Stimulated activated CD4-positive, alpha-beta T cell treated with anti-CD3 and anti-CD28 coated beads, Interleukin-1b, Interleukin-23, amount 100 ng/mL, for 48 hours (primary cell): ENCODE results near the gene CLEC20A.
"Not testable (repeated sequence)": the region's sequence is repeated elsewhere in the genome, so short reads cannot be mapped to it uniquely, and the experiment has no call there.

ENCODE experiments used
- DNase-seq: peaks from one replicate; pipeline ENCODE4 v3.0.0-alpha.2; 2020

Gene CLEC20A

GRCh38 chr1:178528953-178529335 lies 32.2 kb upstream of the CLEC20A start:
- DNase-seq = no peak

DNA sequence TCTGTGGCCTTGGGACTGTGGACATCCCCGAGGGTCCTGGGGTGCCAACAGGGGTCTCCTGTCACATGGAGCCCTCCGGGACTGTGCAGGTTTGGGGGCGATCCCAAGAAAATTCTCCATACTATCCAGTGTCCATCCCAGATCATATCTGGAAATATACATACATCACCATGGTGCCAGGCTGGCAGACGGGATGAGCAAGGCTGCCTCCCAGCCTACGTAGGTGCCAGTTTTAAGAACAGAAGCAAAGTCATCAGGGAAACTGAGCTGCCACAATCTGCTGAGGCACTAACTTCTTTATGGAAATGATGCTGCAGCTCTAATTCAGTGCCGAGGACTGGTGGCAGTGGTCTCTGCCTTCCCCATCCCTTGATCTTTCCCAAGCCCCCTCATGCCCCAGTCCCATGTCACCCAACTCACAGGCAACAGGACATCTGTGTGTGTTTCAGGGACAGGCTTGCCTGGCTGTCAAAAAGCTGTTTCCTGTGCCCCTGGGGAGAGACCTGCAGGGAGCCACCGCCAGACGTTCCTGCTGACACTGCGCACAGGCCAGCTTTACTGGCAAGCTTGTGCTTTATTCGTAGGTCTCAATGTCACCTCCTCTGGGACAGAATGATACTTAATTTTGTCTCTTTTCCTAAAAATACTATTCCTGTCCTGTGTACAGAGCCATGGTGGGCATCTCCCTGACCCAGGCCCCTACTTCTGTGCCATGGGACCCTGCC lies 31.6 kb upstream of the CLEC20A start:
- no peak for DNase-seq

DNA sequence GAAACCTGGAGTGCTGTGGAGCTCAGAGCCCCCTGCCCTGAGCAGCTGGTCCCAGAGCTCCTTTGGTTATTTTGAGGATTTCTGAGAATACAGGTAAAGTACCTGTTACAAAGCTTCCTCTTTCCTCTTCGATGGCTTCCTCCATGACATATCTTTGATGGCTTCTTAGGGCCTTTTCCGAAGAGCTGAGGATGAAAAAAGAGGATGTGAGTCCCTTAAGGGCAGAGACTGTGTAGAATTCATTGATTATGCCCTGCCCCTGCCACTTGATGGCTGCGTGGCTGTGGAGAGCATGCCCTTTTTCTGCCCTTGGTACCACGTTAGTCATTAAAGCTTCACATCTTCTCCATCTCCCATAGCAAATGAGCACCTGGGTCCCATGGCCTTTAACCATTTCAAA lies 30.4 kb upstream of the CLEC20A start:
- DNase-seq = no peak

- DNase-seq = no peak
Observed at GRCh38 chr1:178521241-178521640, 24.5 kb upstream of the CLEC20A start.

GRCh38 chr1:178520803-178521202 lies 24.0 kb upstream of the CLEC20A start:
- DNase-seq = no peak

DNA sequence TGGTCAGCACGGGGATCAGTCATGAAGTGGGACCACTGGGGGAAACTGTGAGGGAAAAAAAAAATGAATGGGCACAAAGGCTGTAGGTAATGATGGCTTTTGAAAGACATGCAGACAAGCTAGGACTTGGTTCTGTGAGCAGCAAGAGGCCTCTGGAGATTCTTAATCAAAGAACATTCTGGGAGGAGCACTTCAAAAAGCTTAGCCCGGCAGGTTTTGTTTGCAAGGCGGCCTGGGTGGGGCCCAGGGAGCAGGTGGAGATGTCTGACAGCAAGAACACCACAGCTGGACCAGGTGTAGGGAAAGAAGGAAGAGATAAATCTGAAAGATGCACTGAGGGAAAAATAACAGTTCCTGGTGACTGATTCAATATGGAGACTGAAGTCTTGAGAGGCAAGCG lies 22.1 kb upstream of the CLEC20A start:
- no peak for DNase-seq

- DNase-seq = no peak
Observed at GRCh38 chr1:178516110-178516509, 19.3 kb upstream of the CLEC20A start.

DNA sequence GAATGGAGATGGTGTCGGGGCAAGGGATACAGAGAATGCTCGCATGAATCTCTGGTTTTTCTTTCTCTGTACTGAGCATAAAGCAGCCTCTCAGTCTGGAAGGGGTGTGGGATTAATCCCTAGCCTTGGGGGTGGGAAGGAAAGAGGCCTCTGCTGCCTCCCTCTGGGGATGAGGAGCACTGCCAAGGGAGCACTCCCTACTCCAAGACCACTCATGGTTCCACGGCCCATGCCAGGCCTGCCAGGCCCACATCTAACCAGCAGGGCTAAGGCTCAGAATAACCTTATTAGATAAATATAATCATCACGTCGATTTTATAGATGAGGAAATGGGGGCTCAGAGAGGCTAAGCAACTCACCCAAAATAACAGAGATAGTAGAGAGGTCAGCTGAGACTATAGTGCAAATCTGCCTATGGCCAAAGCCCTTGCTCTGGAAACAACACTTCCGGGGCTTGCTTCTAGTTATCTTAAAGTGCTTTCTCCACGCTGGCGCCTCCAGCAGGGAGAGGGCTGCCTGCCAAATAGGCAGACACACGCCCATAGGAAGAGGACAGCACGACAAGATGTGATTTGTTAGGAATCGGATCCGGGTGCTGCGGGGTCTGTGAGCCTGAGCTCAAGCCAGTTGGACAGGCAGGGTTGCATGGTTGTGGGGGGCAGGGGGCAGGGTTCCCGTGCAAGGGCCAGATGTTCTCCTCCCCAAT lies 16.7 kb upstream of the CLEC20A start:
- DNase-seq = no peak

- no peak for DNase-seq
Observed at GRCh38 chr1:178512566-178513277, 16.0 kb upstream of the CLEC20A start, which contains the start of gene TEX35. Gene TEX35, plus strand, starts transcription at chr1:178513109. Its CDS starts 80 bp downstream, at chr1:178513189.

- no peak for DNase-seq
Observed at GRCh38 chr1:178510155-178510554, 13.4 kb upstream of the CLEC20A start.

- no peak for DNase-seq
Observed at GRCh38 chr1:178509414-178510007, 12.7 kb upstream of the CLEC20A start.

GRCh38 chr1:178506669-178507068 lies 9.9 kb upstream of the CLEC20A start:
- no peak for DNase-seq

DNA sequence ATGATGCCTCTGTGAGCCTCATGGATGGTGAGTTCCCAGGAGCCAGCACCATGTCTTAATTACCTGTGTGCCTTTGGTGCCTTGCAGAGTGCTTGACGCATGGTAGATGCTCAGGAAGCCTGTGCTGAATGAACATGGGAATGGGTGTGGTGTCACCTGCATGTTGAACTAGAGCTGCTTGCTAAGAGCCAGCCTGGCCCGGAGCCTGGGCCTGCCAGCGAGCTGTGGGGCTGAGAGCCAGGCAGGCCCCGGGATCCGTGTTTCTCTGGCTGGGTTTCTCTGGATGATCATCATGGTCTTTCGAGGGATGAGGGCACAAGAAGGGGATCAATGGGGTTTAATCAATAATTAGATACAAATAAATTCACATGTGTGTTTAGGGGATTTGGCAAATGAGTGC lies 9.4 kb upstream of the CLEC20A start:
- DNase-seq = no peak

DNA sequence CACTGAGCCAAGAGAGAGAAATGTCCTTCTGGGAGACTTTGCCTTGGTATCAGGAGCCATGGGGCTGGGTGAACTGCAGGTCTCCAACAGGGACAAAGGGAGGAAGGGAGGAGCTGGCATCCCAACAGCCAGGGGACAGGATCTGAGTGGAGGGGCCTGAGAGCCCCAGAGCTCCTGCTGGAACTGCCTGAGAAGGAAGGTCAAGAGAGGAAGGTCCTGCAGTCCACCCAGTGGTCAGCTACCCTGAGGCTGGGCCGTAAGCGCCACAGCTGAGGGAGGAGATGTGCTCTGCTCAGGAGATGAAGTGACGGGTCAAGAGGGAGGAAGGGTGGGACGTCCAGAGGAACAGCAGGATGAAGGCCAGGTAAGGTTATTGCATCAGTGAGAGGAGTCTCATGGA lies 7.5 kb upstream of the CLEC20A start:
- DNase-seq = no peak

DNA sequence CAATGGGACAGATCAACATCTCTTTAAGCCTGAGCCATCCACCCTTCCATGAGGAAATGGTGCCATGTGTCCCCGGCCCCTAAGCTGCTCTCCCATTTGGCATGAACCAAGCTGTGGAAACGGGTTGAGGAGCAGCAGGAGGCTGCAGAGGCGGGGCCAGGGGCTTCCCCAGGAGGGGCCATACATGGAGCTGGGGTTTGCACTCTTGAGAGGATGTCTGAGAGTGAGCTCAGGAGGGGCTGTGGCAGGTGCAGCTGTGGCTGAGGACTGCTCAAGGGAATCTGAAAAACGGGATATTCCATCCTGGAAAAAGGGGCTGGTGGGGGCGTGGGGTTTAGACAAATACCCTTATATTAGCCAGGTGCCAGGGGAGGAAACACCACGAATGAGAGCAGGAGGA lies 7.1 kb upstream of the CLEC20A start:
- no peak for DNase-seq

DNA sequence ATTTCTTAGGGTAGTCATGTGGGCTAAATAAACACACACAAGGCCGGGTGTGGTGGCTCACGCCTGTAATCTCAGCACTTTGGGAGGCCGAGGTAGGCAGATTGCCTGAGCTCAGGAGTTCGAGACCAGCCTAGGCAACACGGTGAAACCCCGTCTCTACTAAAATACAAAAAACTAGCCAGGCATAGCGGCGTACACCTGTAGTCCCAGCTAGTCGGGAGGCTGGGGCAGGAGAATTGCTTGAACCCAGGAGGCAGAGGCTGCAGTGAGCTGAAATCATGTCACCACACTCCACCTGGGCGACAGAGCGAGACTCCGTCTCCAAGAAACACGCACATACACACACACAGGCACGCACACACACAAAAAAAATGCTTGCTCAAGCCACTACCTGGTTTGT lies 6.6 kb upstream of the CLEC20A start:
- not testable (repeated sequence) for DNase-seq

- DNase-seq = no peak
Observed at GRCh38 chr1:178502856-178503255, 6.1 kb upstream of the CLEC20A start.

GRCh38 chr1:178502330-178502714 lies 5.6 kb upstream of the CLEC20A start:
- no peak for DNase-seq

DNA sequence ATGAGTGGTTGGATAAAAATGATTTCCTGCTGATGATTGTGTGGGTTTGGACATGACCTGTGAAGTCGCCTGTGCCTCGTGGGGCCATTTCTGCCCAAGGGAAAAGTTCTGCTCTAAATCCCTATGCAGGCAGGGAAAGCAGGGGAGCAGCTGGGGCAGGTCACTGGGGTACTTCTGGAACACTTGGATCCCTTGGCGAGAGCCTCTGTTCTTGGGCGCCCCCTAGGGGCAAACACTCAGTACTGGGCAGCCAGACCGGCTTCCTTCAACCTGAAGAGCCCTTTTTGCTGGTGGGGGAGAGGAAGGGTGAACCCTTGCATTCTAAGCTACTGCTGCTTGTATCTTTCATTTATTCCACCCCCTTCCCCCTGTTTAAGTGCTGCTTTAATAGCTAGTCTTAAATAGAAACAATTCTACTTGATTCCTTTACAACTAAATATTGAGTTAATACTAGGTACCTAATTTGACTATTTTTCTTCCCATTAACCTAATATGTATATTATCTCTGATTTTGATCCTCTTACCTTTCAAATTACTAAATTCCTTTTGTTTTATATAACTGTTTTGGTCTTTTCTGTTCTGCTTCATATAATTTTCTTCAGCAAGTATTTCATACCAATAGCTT lies 5.1 kb upstream of the CLEC20A start:
- peak; percentile 64 for DNase-seq

DNA sequence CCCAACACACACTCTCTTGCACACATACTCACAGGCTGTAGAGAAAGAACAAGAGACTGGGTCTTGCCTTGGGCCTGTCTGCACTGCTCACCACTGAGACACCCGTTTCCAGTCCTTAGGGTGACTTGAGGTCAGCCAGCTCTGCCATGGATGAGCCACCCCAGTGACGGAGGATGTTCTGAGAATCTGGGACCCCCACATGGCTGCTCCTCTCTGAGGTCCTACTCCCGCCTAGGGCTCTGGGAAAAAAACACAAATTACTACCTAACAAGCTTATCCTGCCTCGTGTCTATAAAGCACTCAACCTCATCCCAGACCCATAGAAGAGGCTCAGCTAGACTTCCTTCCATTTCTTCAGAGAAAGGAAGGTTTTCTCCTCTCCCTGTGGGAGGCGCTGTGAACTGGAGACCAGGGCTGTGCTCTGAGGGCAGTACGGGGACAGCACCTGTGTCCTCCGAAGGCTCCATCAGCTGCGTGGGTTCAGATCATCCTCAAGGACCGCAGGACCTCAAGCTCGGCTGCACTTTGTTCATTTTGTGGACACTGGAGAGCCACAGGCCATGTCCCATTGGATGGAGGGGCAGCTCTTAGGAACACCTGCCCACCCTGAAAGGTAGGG lies 4.3 kb upstream of the CLEC20A start:
- no peak for DNase-seq

- DNase-seq = no peak
Observed at GRCh38 chr1:178500091-178500770, 3.5 kb upstream of the CLEC20A start.
